LNCAP (cell line): ENCODE measurements around the gene GOLGA2.

Experiments used
- TF ChIP-seq, protein P1 (sequence below): fragments of 450-650 bp; IDR thresholded peaks from 2 replicates; pipeline ENCODE4 v1.5.1; 2017; ENCODE audit warnings: mild to moderate bottlenecking

GOLGA2 gene

DNA sequence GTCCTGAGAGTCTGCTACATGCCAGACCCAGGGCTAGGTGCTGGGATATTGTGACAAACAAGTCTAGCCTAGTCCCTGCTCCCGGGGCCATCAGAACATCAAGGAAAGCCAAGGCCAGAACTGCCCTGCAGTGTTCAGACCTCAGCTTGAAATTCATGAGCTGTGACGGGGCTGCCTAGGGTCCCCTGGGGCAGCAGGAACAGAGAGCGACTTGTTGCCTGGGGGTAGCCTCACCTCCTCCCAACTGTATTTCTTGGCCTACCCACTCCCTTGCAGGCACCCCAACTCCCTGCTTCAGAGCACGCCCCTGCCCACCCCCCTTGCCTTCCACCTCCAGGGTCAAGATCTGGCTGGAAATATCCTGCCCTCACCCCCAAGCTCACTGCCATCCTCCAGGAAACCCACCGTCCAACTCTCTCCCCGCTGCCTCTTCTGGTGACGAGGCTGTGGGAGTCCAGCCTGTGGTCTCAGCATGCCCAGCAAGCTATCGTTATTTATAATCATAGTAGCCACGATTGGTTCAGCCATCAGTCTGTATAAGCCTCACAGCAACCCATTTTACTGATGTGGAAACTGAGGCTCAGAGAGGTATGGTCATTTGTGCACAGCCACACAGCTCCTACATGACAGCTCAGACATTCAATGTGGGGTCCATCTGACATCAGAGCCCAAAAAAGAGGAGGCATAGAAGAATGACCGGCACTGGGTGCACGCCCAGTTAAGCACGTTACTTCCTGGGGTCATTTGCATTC lies 61.9 kb downstream of the GOLGA2 start:
- TF ChIP-seq, protein P1, sequence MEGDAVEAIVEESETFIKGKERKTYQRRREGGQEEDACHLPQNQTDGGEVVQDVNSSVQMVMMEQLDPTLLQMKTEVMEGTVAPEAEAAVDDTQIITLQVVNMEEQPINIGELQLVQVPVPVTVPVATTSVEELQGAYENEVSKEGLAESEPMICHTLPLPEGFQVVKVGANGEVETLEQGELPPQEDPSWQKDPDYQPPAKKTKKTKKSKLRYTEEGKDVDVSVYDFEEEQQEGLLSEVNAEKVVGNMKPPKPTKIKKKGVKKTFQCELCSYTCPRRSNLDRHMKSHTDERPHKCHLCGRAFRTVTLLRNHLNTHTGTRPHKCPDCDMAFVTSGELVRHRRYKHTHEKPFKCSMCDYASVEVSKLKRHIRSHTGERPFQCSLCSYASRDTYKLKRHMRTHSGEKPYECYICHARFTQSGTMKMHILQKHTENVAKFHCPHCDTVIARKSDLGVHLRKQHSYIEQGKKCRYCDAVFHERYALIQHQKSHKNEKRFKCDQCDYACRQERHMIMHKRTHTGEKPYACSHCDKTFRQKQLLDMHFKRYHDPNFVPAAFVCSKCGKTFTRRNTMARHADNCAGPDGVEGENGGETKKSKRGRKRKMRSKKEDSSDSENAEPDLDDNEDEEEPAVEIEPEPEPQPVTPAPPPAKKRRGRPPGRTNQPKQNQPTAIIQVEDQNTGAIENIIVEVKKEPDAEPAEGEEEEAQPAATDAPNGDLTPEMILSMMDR, result no peak

DNA sequence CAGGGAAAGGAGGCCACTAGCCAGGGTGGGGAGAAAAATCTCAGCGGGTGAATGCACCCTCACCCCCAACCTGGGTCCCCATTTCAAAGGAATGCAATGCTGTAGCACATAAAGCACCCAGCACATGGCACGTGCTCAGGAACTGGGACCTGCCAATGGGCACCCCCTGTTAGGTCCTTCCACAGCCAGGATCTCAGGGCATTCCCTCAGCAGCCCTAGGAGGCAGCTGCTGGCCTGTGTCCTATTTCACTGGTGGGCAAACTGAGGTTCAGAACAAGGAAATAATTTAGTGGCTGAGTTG lies 63.9 kb downstream of the GOLGA2 start:
- TF ChIP-seq, protein P1, result no peak

DNA sequence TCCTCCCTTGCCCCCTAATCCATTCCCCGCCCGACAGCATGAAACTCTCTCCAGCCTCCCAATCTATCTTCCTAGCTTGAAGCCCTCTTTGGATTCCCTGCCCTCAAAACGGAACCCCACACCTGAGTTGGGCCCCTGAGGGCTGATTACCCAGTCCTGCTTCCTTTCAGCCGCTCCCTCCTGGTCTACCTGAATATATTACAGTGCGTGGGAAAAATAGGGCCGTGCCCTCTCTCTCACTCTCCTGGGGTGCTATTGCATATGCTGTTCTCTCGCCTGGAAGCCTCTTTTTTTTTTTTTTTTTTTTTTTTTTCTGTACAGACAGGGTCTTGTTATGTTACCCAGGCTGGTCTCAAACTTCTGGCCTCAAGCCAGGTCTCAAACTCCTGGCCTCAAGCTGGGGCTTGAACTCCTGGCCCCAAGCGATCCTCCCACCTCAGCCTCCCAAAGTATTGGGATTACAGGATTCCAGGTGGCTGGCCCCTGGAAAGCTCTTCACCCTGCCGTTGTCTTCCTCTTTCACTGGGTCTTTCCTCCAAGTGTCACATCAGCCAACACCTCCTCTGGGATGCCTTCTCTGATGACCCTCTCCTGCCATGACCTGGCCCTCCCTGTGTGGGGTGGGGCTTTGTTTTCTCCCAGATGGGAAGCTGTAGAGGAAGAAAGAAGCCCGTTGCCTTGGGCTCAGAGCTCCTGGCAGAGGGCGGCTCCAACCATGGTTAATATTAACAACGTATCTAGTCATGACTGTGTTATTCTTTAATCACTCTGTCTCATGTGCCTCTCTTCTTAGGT lies 64.4 kb downstream of the GOLGA2 start:
- TF ChIP-seq, protein P1, result no peak

DNA sequence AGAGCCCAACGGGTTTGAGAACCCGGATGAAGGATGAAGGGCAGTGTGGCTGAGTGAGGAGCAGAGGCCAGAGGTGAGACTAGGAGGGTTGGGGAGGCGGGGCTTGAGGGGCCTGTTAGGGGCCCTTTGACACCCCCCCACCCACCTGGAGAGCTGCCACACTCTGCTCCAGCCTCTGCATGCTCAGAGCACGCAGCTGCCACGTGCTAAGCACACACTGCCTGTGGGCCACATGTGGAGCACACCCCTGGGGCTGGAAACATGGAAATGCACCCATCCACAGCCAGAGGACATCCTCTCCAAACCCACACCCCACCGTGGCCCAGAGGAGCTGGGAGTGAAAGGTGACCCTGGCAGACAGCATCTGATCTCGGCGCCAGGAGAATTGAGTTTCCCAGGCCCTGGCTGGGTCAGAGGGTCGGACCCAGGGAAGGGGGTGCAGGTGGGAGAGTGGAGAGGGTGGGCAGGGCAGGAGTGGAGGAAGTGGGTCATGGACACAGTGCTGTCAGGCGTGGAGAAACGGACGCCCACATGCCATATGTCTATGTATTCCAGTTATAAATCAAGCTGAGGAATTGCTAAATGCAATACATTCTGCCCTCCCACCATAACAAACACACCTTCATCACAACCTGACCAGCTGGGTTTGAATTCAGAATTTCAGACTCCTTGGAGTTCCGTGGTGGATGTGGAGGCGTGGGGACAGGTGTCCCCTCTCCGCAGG lies 66.7 kb downstream of the GOLGA2 start:
- TF ChIP-seq, protein P1, result no peak

DNA sequence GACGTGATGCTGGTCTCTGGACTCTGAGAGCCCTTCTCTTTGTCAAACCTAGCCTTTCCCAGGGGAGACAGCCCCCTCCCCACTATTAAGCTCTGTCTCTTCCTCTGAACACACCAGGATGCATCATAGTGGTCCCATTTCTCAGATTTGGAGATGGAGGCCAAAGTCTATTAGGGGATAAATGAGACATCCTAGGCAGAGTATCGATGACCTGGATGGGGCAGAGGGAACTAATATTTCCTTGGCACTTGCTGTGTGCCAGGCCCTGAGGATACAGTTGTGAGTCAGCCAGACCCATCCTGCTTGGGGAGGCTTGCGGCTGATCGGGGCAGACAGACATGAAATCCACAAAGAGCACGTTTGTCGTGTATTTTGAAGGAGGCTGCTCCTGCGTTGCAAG lies 67.4 kb downstream of the GOLGA2 start:
- TF ChIP-seq, protein P1, result no peak

DNA sequence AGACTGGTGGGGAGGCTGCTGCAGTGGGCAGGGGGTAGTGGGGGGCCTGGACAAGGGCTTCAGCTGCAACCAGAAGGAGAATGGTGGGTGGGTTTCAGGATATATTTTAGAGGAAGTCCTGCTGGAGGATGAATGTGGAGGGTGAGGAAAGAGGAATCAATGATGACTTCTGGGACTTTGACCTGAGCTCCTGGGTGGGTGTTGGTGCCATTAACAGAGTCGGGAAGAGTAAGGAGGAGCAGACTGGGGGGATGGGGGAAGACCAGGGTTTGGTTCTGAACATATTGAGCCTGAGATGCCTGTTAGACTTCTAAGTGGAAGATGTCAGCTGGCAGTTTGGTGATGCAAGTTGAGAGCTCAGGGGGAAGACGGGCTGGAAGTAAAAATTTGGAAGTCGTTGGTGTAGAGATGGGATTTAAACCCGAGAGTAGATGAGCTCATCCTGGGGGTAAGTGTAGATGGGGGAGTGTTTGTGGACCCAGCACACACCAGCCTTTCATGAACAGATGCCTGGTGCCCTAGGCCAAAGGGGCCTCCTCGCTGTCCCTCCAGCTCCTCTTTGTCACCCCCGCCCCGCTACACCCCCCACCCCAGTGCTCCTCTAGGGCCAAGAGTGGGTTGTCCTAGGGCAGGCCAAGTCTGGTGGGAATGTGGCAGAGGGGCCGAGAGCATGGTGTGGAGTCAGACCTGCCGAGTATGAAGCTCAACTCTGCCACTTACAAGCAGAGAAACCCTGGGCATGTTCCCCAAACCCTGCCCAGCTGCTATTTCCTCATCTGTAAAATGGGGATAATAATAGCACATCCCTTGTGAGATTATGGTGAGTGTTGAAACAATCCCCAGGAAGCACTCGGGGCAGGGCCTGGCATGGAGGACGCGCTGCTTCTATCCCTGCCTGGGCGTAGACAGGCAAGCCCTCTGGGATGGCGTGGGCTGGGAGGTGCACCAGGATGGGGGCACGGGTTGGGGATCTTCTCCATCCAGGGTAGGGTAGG lies 68.6 kb downstream of the GOLGA2 start:
- TF ChIP-seq, protein P1, result no peak

DNA sequence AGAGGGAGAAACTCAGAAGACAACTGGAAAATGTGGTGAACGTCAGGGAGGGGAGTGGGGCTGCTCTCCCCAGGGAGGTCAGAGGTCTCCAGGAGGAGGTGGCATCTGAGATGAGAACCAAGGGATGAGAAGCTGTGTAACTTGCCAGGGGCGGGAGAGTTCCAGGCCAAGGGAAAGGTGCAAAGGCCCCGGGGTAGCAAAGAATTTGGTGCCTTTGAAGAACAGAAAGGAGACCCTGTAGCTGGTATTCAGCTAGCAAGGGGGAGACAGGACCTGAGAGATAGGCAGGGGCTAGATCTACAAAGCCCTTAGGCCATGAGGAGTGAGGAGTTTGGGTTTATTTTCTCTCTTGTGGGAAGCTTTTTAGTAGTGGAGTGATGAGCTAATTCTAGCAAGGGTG lies 69.3 kb downstream of the GOLGA2 start:
- TF ChIP-seq, protein P1, result no peak
